Measurements from ENCODE around the gene U2AF2. TPM values are rescaled to one million over a fixed set of nuclear protein-coding genes. Genes with fewer than 3 reads are reported as not detected.

U2AF2 gene
- total and polyA plus RNA-seq, 2 of the 8 experiments (the other 6 are each of a cell fraction or from before 2014, with no cell fraction given), result 162 to 252 TPM

- TF ChIP-seq CHD7 (IDR thresholded peaks at IDR 0.05; ENCODE audit: insufficient replicate concordance, low read length), result no peak
Measured at GRCh38 chr19:55671054-55671378, 16.2 kb downstream of the U2AF2 start (continued).

Data from H1 (cell line).